Osteocyte (in vitro differentiated cells): ENCODE measurements around the gene DIPK2A. TPM values are rescaled to one million over a fixed set of nuclear protein-coding genes. Genes with fewer than 3 reads are reported as not detected.

Source experiments
- DNase-seq: peaks from one replicate; pipeline ENCODE4 v3.0.0; 2021; ENCODE audit warnings: mixed read lengths; ENCODE audit not compliant: unreplicated experiment; ENCODE audit errors: extremely low spot score
- H3K27ac Mint-ChIP-seq: one replicate; pipeline ENCODE4 v1.8.0; 2021; ENCODE audit warnings: mild to moderate bottlenecking, mixed read lengths; ENCODE audit not compliant: unreplicated experiment
- H3K27me3 Mint-ChIP-seq: one replicate; pipeline ENCODE4 v1.8.0; 2021; ENCODE audit warnings: mixed read lengths; ENCODE audit not compliant: unreplicated experiment
- H3K36me3 Mint-ChIP-seq: one replicate; pipeline ENCODE4 v1.8.0; 2021; ENCODE audit warnings: mixed read lengths; ENCODE audit not compliant: unreplicated experiment
- H3K4me1 Mint-ChIP-seq: one replicate; pipeline ENCODE4 v1.8.0; 2021; ENCODE audit warnings: mixed read lengths; ENCODE audit not compliant: unreplicated experiment
- H3K4me3 Mint-ChIP-seq: one replicate; pipeline ENCODE4 v1.8.0; 2021; ENCODE audit warnings: mild to moderate bottlenecking, moderate library complexity, mixed read lengths; ENCODE audit not compliant: unreplicated experiment
- H3K9me3 Mint-ChIP-seq: one replicate; pipeline ENCODE4 v1.8.0; 2021; ENCODE audit warnings: mixed read lengths; ENCODE audit not compliant: unreplicated experiment
- total RNA-seq: library from RNA; stranded (reverse); gene quantifications from 2 replicates; pipeline ENCODE4 v1.2.1, GENCODE V29; 2021
- TF ChIP-seq, protein P1 (sequence below): fragments of 200-600 bp; sonication (generic); IDR thresholded peaks from 2 replicates; pipeline ENCODE4 v1.5.0; 2021; ENCODE audit warnings: antibody characterized with exemption, mild to moderate bottlenecking, moderate library complexity

The DIPK2A gene
- total RNA-seq, 1 donor from 2014 or later: 54.8 TPM

DNA sequence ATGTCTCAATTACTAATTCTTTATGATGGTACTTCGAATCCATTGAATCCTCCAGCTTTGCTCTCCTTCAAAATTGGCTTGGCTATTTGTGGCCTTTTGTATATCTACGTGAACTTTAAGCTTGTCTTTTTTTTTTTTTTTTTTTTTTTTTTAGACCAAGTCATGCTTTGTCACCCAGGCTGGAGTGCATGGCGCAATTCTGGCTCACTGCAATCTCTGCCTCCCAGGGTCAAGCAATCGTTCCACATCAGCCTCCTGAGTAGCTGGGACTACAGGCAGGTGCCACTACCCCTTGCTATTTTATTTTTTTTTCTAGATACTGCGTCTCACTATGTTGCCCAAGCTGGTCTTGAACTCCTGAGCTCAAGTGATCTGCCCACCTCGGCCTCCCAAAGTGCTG, 7.7 kb upstream of the DIPK2A start:
- no peak for DNase-seq
- Mint-ChIP-seq H3K9me3 (peaks cover 11% of the 10 kb centered on the region), H3K27ac (no peak overlapping the region), H3K36me3 (peaks cover 1% of the 10 kb centered on the region), H3K4me1 (no peaks in the 10 kb centered on the region), H3K4me3 (no peak overlapping the region), H3K27me3 (no peaks in the 10 kb centered on the region)
- TF ChIP-seq, protein P1, sequence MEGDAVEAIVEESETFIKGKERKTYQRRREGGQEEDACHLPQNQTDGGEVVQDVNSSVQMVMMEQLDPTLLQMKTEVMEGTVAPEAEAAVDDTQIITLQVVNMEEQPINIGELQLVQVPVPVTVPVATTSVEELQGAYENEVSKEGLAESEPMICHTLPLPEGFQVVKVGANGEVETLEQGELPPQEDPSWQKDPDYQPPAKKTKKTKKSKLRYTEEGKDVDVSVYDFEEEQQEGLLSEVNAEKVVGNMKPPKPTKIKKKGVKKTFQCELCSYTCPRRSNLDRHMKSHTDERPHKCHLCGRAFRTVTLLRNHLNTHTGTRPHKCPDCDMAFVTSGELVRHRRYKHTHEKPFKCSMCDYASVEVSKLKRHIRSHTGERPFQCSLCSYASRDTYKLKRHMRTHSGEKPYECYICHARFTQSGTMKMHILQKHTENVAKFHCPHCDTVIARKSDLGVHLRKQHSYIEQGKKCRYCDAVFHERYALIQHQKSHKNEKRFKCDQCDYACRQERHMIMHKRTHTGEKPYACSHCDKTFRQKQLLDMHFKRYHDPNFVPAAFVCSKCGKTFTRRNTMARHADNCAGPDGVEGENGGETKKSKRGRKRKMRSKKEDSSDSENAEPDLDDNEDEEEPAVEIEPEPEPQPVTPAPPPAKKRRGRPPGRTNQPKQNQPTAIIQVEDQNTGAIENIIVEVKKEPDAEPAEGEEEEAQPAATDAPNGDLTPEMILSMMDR: no peak

GRCh38 chr3:143970773-143971358, 757 bp upstream of the DIPK2A start:
- peak; percentile 90 for DNase-seq
- Mint-ChIP-seq H3K4me3 (peak overlapping the region; percentile 93), H3K9me3 (no peaks in the 10 kb centered on the region), H3K27ac (peak overlapping the region; percentile 99), H3K27me3 (no peaks in the 10 kb centered on the region), H3K36me3 (no peaks in the 10 kb centered on the region), H3K4me1 (peaks cover 15% of the 10 kb centered on the region)
- TF ChIP-seq, protein P1: peak; percentile 28

- no peaks in the 10 kb centered on the region for H3K9me3 Mint-ChIP-seq
- DNase-seq: no peak
- TF ChIP-seq, protein P1: no peak
- H3K36me3 Mint-ChIP-seq: no peaks in the 10 kb centered on the region
- H3K4me1 Mint-ChIP-seq: peaks cover 26% of the 10 kb centered on the region
- H3K27ac Mint-ChIP-seq: peak overlapping the region; percentile 99
- no peaks in the 10 kb centered on the region for H3K27me3 Mint-ChIP-seq
- peak overlapping the region; percentile 93 for H3K4me3 Mint-ChIP-seq
Observed at GRCh38 chr3:143972155-143972504, 507 bp downstream of the DIPK2A start.

- Mint-ChIP-seq H3K36me3 (no peaks in the 10 kb centered on the region), H3K27me3 (no peaks in the 10 kb centered on the region), H3K4me3 (peak overlapping the region; percentile 93), H3K4me1 (peaks cover 32% of the 10 kb centered on the region), H3K27ac (peak overlapping the region; percentile 94), H3K9me3 (no peaks in the 10 kb centered on the region)
- DNase-seq: peak; percentile 87
- TF ChIP-seq, protein P1: peak; percentile 71
Observed at GRCh38 chr3:143972505-143973258, 1.1 kb downstream of the DIPK2A start.

DNA sequence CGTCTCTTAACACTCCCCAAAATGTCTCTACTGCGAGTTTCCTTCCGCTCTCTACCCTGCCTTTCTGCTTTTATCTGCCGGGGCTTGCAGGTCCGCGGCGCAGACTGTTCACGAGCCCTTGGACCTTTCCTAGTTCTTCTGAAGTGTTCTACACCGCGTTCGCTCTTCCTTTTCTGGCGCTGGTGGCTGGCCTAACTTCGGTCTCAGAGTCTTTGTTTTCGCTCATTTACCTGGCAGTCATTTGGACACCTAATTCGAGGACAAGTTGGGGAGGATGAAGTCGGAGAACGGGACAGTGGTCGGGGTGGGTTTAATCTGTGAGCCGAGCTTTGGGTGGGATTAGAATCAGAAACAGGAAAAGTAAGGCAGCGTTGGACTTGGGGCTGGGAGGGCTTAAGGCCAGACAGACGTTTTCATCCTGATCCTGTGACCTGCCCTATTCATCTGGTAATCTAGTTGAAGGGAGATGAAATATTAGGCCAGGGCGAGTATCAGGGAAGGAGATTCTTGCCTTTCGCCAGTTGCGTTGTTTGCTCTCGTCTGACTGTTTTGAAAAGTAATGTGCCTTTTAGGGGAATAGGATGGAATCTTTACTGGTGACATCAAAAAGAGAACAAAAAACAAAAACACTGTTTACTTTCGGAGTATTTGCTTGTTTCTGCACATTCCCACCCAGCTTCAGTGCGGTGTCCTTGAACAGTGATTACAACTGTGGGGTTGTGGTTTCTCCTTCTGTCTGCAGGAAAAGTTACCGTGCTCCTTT, 1.8 kb downstream of the DIPK2A start:
- peak overlapping the region; percentile 94 for H3K27ac Mint-ChIP-seq
- H3K9me3 Mint-ChIP-seq: no peaks in the 10 kb centered on the region
- no peaks in the 10 kb centered on the region for H3K27me3 Mint-ChIP-seq
- no peak for DNase-seq
- H3K4me3 Mint-ChIP-seq: peak overlapping the region; percentile 93
- TF ChIP-seq, protein P1: no peak
- H3K36me3 Mint-ChIP-seq: no peaks in the 10 kb centered on the region
- peaks cover 38% of the 10 kb centered on the region for H3K4me1 Mint-ChIP-seq
